Keratinocyte (primary cell): ENCODE data around the gene MAMDC2. TPM values are rescaled to one million over a fixed set of nuclear protein-coding genes. Genes with fewer than 3 reads are reported as not detected.

Experiments used
- DNase-seq: peaks from one replicate; pipeline ENCODE4 v3.0.0-alpha.2; 2011; ENCODE audit warnings: low read depth, missing footprints, low spot score
- FAIRE-seq: peaks from 2 replicates; lab custom pipeline; 2011; peaks lifted over from hg19 to GRCh38; lab: Jason Lieb, UNC
- H2AFZ ChIP-seq: 2 replicates; pipeline ENCODE4 v1.6.0; 2012; ENCODE audit warnings: low read length, control low read depth, inconsistent platforms; ENCODE audit not compliant: control insufficient read depth
- H3K27ac ChIP-seq: 2 replicates; pipeline ENCODE4 v1.5.1; 2011; ENCODE audit warnings: low read length; ENCODE audit not compliant: control insufficient read depth, insufficient read depth
- H3K27me3 ChIP-seq: 3 replicates; pipeline ENCODE4 v1.6.0; 2011; ENCODE audit warnings: low read length; ENCODE audit not compliant: control insufficient read depth, insufficient read depth; ENCODE audit errors: extremely low read depth
- H3K36me3 ChIP-seq, 2 experiments: 2 replicates in 1 of 2; 3 replicates in 1 of 2; pipeline ENCODE4 v1.5.1; 2011; ENCODE audit warnings: low read length in 2 of 2, mild to moderate bottlenecking in 1 of 2; ENCODE audit not compliant: control insufficient read depth in 2 of 2, insufficient read depth in 2 of 2; ENCODE audit errors: extremely low read depth in 1 of 2
- H3K4me1 ChIP-seq: 3 replicates; pipeline ENCODE4 v1.5.1; 2011; ENCODE audit warnings: low read length; ENCODE audit not compliant: control insufficient read depth, insufficient read depth; ENCODE audit errors: extremely low read depth
- H3K4me2 ChIP-seq: 3 replicates; pipeline ENCODE4 v1.6.0; 2011; ENCODE audit warnings: low read depth, low read length; ENCODE audit not compliant: control insufficient read depth, insufficient read depth; ENCODE audit errors: extremely low read depth
- H3K4me3 ChIP-seq, 3 experiments: fragments of 200-600 bp in 1 of 3; sonication (generic) in 1 of 3; 2 replicates in 2 of 3; 3 replicates in 1 of 3; pipeline ENCODE4 v1.5.1; 2011 to 2016; ENCODE audit warnings: low read length in 3 of 3, mild to moderate bottlenecking in 3 of 3, control low read depth in 2 of 3, inconsistent platforms in 1 of 3, low read depth in 1 of 3, mixed read lengths in 1 of 3, mixed run types in 1 of 3, moderate library complexity in 1 of 3; ENCODE audit not compliant: control insufficient read depth in 2 of 3, insufficient read depth in 2 of 3; ENCODE audit errors: extremely low read depth in 1 of 3
- H3K79me2 ChIP-seq: 2 replicates; pipeline ENCODE4 v1.6.0; 2012; ENCODE audit warnings: low read length; ENCODE audit not compliant: control insufficient read depth, insufficient read depth
- H3K9ac ChIP-seq: 3 replicates; pipeline ENCODE4 v1.6.0; 2011; ENCODE audit warnings: low read length; ENCODE audit not compliant: control insufficient read depth, insufficient read depth; ENCODE audit errors: extremely low read depth
- H3K9me1 ChIP-seq: 3 replicates; pipeline ENCODE4 v1.6.0; 2011; ENCODE audit warnings: low read length; ENCODE audit not compliant: control insufficient read depth, insufficient read depth; ENCODE audit errors: extremely low read depth
- H3K9me3 ChIP-seq: 2 replicates; pipeline ENCODE4 v1.5.1; 2012; ENCODE audit warnings: low read depth, low read length; ENCODE audit not compliant: control insufficient read depth
- H4K20me1 ChIP-seq: 3 replicates; pipeline ENCODE4 v1.6.0; 2011; ENCODE audit warnings: low read length; ENCODE audit not compliant: control insufficient read depth, insufficient read depth; ENCODE audit errors: extremely low read depth
- EZH2 ChIP-seq: IDR thresholded peaks from one replicate; pipeline ENCODE4 v1.6.1; 2012; ENCODE audit warnings: inconsistent platforms, mild to moderate bottlenecking, low read length, moderate library complexity
- dilution Hi-C: fragments of 300-500 bp; cut with MboI; formaldehyde crosslinking; loops from one replicate; pipeline ENCODE4 v1.7.0; 2020; ENCODE audit warnings: low sequenced_read_pairs; ENCODE audit not compliant: extremely low pct_ligation_motif_present
- polyA plus RNA-seq, 5 experiments: library from polyadenylated mRNA; depleted of rRNA in 3 of 5; stranded (reverse) in 3 of 5; stranded (forward) in 1 of 5; unstranded in 1 of 5; fragments of >200 nt; gene quantifications; 1 replicate in 1 of 5; 2 replicates in 3 of 5; 3 replicates in 1 of 5; pipeline versions ENCODE4 v1.2.1 to v1.2.3, GENCODE V29; 2011 to 2012; ENCODE audit warnings: missing spikeins in 2 of 5, low read depth in 1 of 5, low replicate concordance in 1 of 5
- small RNA-seq, 3 experiments: library from RNA; depleted of rRNA; stranded (forward); fragments of <200 nt; gene quantifications; one replicate each; pipeline ENCODE3, GENCODE V24; 2012; ENCODE audit warnings: low read depth in 3 of 3, low replicate concordance in 1 of 3; ENCODE audit not compliant: insufficient read length in 3 of 3

The MAMDC2 gene
- polyA plus RNA-seq, 1 donor (not counting 4 experiments of a cell fraction or from before 2014, with no cell fraction given), result 4.2 TPM

- no peak overlapping the region for H3K4me3 ChIP-seq
- H3K79me2 ChIP-seq, result peaks cover 79% of the 10 kb centered on the region
- no peak overlapping the region for H2AFZ ChIP-seq
- no peak overlapping the region for H3K9ac ChIP-seq
- H3K9me1 ChIP-seq, result no peaks in the 10 kb centered on the region
- H3K27me3 ChIP-seq, result no peaks in the 10 kb centered on the region
- no peak for DNase-seq
- H3K27ac ChIP-seq, result peak overlapping the region; percentile 19
- dilution Hi-C loops, result no loop called here
- H3K4me2 ChIP-seq, result no peak overlapping the region
- peaks cover 4% of the 10 kb centered on the region for H4K20me1 ChIP-seq
- FAIRE-seq, result no peak
- TF ChIP-seq EZH2, result no peak
- H3K9me3 ChIP-seq, result no peaks in the 10 kb centered on the region
- peaks cover 3 to 9% of the 10 kb centered on the region in 2 experiments for H3K36me3 ChIP-seq
- H3K4me1 ChIP-seq, result peaks cover 26% of the 10 kb centered on the region
Observed at GRCh38 chr9:70263421-70263820, 219.8 kb downstream of the MAMDC2 start.

Small RNA genes lying within 50 kb of the gene (small RNA-seq; reads per million reads assigned to genes)
- 0.25 to 0.40 (median 0.33) reads per million in 3 experiments for gene RNU2-5P

Other genes starting within 250 kb of the MAMDC2 start
- gene CFAP95, start 223.0 kb upstream of the MAMDC2 start, polyA plus RNA-seq, result 0.08 TPM in 1 of 3 replicates, not detected in the others
- gene SMC5, start 215.1 kb downstream of the MAMDC2 start, polyA plus RNA-seq, result 8.1 to 16.5 TPM (median 9.1 TPM) in 3 replicates